H1 (cell line): ENCODE data around the gene PLSCR5. TPM values are rescaled to one million over a fixed set of nuclear protein-coding genes. Genes with fewer than 3 reads are reported as not detected.

Experiments used
- CTCF ChIA-PET: fragments of 300-600 bp; sonication (Branson Sonifier 250); formaldehyde crosslinking; loops from one replicate; lab custom pipeline; 2021; ENCODE audit not compliant: partially characterized antibody; lab: Charles Lee
- POLR2A ChIA-PET: fragments of 300-600 bp; sonication (Branson Sonifier 250); formaldehyde crosslinking; loops from one replicate; lab custom pipeline; 2021; ENCODE audit warnings: inconsistent platforms; ENCODE audit not compliant: partially characterized antibody; lab: Charles Lee
- DNase-seq, 2 experiments: peaks; one replicate each; pipeline versions ENCODE4 v3.0.0 to v3.0.0-alpha.2; 2010 to 2022; ENCODE audit warnings: low spot score in 2 of 2, low read depth in 1 of 2, mixed read lengths in 1 of 2
- FAIRE-seq: peaks from 2 replicates; lab custom pipeline; 2011; peaks lifted over from hg19 to GRCh38; lab: Jason Lieb, UNC
- H2AFZ ChIP-seq: 2 replicates; pipeline ENCODE4 v1.8.1; 2012; ENCODE audit warnings: low read length, inconsistent platforms
- H2AK5ac ChIP-seq: 2 replicates; pipeline ENCODE4 v1.6.1; 2013; ENCODE audit warnings: low read depth, low read length
- H2BK120ac ChIP-seq: replicated peaks from 2 replicates; pipeline ENCODE3; 2013; ENCODE audit warnings: low read depth, low read length, inconsistent platforms
- H2BK12ac ChIP-seq: 2 replicates; pipeline ENCODE4 v1.6.1; 2013; ENCODE audit warnings: low read depth, low read length
- H2BK15ac ChIP-seq: 2 replicates; pipeline ENCODE4 v1.6.1; 2013; ENCODE audit warnings: low read length
- H2BK20ac ChIP-seq: 2 replicates; pipeline ENCODE4 v1.6.1; 2013; ENCODE audit warnings: low read length
- H2BK5ac ChIP-seq: 2 replicates; pipeline ENCODE4 v1.6.1; 2013; ENCODE audit warnings: low read depth, low read length
- H3K14ac ChIP-seq: 2 replicates; pipeline ENCODE4 v1.6.1; 2013; ENCODE audit warnings: inconsistent platforms; ENCODE audit not compliant: insufficient read length
- H3K18ac ChIP-seq: 2 replicates; pipeline ENCODE4 v1.6.1; 2013; ENCODE audit warnings: low read length; ENCODE audit errors: extremely low read depth
- H3K23ac ChIP-seq: 2 replicates; pipeline ENCODE4 v1.6.1; 2013; ENCODE audit warnings: inconsistent platforms; ENCODE audit not compliant: insufficient read length
- H3K23me2 ChIP-seq: 2 replicates; pipeline ENCODE4 v1.6.1; 2013; ENCODE audit warnings: low read depth, low read length
- H3K27ac ChIP-seq: 2 replicates; pipeline ENCODE4 v1.6.1; 2011; ENCODE audit warnings: low read depth, low read length, inconsistent platforms
- H3K27me3 ChIP-seq, 4 experiments: replicated peaks in 1 of 4; 1 replicate in 1 of 4; 2 replicates in 3 of 4; pipeline versions ENCODE4 v1.6.1 to v1.8.1; 2011 to 2013; ENCODE audit warnings: low read length in 3 of 4, mild to moderate bottlenecking in 3 of 4, inconsistent platforms in 2 of 4, mixed read lengths in 2 of 4, moderate library complexity in 1 of 4; ENCODE audit not compliant: control insufficient read depth in 3 of 4, insufficient read depth in 3 of 4; ENCODE audit errors: extremely low read depth in 1 of 4
- H3K36me3 ChIP-seq, 4 experiments: 2 replicates each; pipeline versions ENCODE4 v1.6.1 to v1.8.1; 2011 to 2013; ENCODE audit warnings: mild to moderate bottlenecking in 4 of 4, low read length in 3 of 4, moderate library complexity in 2 of 4, control low read depth in 1 of 4, inconsistent platforms in 1 of 4; ENCODE audit not compliant: insufficient read depth in 4 of 4, control insufficient read depth in 2 of 4
- H3K4ac ChIP-seq: replicated peaks from 2 replicates; pipeline ENCODE3; 2013; ENCODE audit warnings: low read length, low read depth, mixed read lengths, inconsistent platforms; ENCODE audit not compliant: insufficient read length
- H3K4me1 ChIP-seq, 4 experiments: replicated peaks in 1 of 4; 1 replicate in 1 of 4; 2 replicates in 3 of 4; pipeline versions ENCODE4 v1.6.1 to v1.8.1; 2011 to 2013; ENCODE audit warnings: low read length in 3 of 4, inconsistent platforms in 2 of 4, mixed read lengths in 1 of 4; ENCODE audit not compliant: insufficient read depth in 4 of 4, control insufficient read depth in 3 of 4
- H3K4me2 ChIP-seq, 2 experiments: 2 replicates each; pipeline versions ENCODE4 v1.6.1 to v1.8.1; 2011 to 2013; ENCODE audit warnings: low read depth in 2 of 2, low read length in 2 of 2, control low read depth in 1 of 2, inconsistent platforms in 1 of 2, mild to moderate bottlenecking in 1 of 2; ENCODE audit not compliant: insufficient read depth in 1 of 2
- H3K4me3 ChIP-seq, 4 experiments: fragments of 200-600, 300-600 bp in 1 of 4; sonication (generic), shearing (Covaris generic), sonication (Bioruptor Twin) in 1 of 4; 2 replicates each; pipeline versions ENCODE4 v1.5.1 to v1.8.1; 2011 to 2016; ENCODE audit warnings: low read length in 4 of 4, low read depth in 3 of 4, control low read depth in 2 of 4, inconsistent platforms in 2 of 4, mild to moderate bottlenecking in 2 of 4, mixed read lengths in 1 of 4, moderate library complexity in 1 of 4; ENCODE audit not compliant: insufficient read depth in 2 of 4; ENCODE audit errors: extremely low read depth in 1 of 4
- H3K56ac ChIP-seq: replicated peaks from 2 replicates; pipeline ENCODE3; 2013; ENCODE audit warnings: low read depth, mild to moderate bottlenecking, mixed read lengths, low read length, inconsistent platforms; ENCODE audit not compliant: insufficient read length
- H3K79me1 ChIP-seq: 2 replicates; pipeline ENCODE4 v1.6.1; 2013; ENCODE audit warnings: low read depth, low read length, control low read depth
- H3K79me2 ChIP-seq, 2 experiments: 2 replicates each; pipeline versions ENCODE4 v1.6.1 to v1.8.1; 2012 to 2013; ENCODE audit warnings: low read length in 2 of 2, mild to moderate bottlenecking in 2 of 2, inconsistent platforms in 1 of 2; ENCODE audit not compliant: insufficient read depth in 2 of 2, control insufficient read depth in 1 of 2
- H3K9ac ChIP-seq, 4 experiments: replicated peaks in 1 of 4; 1 replicate in 1 of 4; 2 replicates in 3 of 4; pipeline versions ENCODE4 v1.6.1 to v1.8.1; 2011 to 2013; ENCODE audit warnings: low read depth in 3 of 4, low read length in 3 of 4, control low read depth in 2 of 4, mild to moderate bottlenecking in 2 of 4, moderate library complexity in 2 of 4, inconsistent platforms in 1 of 4; ENCODE audit errors: extremely low read depth in 1 of 4
- H3K9me3 ChIP-seq, 2 experiments: 2 replicates each; pipeline versions ENCODE4 v1.6.1 to v1.8.1; 2012 to 2013; ENCODE audit warnings: mild to moderate bottlenecking in 2 of 2, moderate library complexity in 2 of 2, control low read depth in 1 of 2, inconsistent platforms in 1 of 2, low read depth in 1 of 2, low read length in 1 of 2, mixed read lengths in 1 of 2; ENCODE audit not compliant: insufficient read depth in 2 of 2
- H4K20me1 ChIP-seq, 2 experiments: replicated peaks in 1 of 2; 2 replicates each; pipeline versions ENCODE3 to v1.8.1; 2011 to 2013; ENCODE audit warnings: inconsistent platforms in 2 of 2, low read length in 2 of 2, mild to moderate bottlenecking in 1 of 2; ENCODE audit not compliant: insufficient read depth in 2 of 2, control insufficient read depth in 1 of 2
- H4K5ac ChIP-seq: 2 replicates; pipeline ENCODE4 v1.6.1; 2013; ENCODE audit warnings: low read length, low read depth, mixed read lengths, inconsistent platforms; ENCODE audit not compliant: insufficient read length
- H4K8ac ChIP-seq: 2 replicates; pipeline ENCODE4 v1.8.0; 2013; ENCODE audit warnings: mild to moderate bottlenecking, moderate library complexity, low read length, inconsistent platforms; ENCODE audit not compliant: insufficient read depth; ENCODE audit errors: extremely low read depth
- H4K91ac ChIP-seq: replicated peaks from 2 replicates; pipeline ENCODE3; 2013; ENCODE audit warnings: low read length, mixed read lengths, inconsistent platforms; ENCODE audit not compliant: insufficient read length
- CREB1 ChIP-seq: IDR thresholded peaks from 2 replicates; pipeline ENCODE4 v1.6.1; 2012; ENCODE audit warnings: inconsistent platforms
- E2F6 ChIP-seq: IDR thresholded peaks from 2 replicates; pipeline ENCODE4 v1.6.1; 2012; ENCODE audit warnings: inconsistent platforms
- EP300 ChIP-seq, 2 experiments: IDR thresholded peaks; 1 replicate in 1 of 2; 2 replicates in 1 of 2; pipeline ENCODE4 v1.6.1; 2011 to 2012; ENCODE audit warnings: low read depth in 2 of 2, low read length in 2 of 2, mild to moderate bottlenecking in 2 of 2, borderline replicate concordance in 1 of 2, inconsistent platforms in 1 of 2, moderate library complexity in 1 of 2
- GABPA ChIP-seq: IDR thresholded peaks from 2 replicates; pipeline ENCODE4 v1.6.1; 2011; ENCODE audit warnings: mild to moderate bottlenecking, low read length, moderate library complexity, borderline replicate concordance; ENCODE audit not compliant: insufficient read depth
- KDM1A ChIP-seq: fragments of 200-600, 300-600 bp; sonication (generic); IDR thresholded peaks from 2 replicates; pipeline ENCODE4 v1.7.1; 2016; ENCODE audit warnings: mild to moderate bottlenecking, low read length, borderline replicate concordance
- NANOG ChIP-seq: IDR thresholded peaks from 2 replicates; pipeline ENCODE4 v1.6.1; 2011; ENCODE audit warnings: low read length, low read depth, mild to moderate bottlenecking, inconsistent platforms; ENCODE audit not compliant: insufficient read depth, poor library complexity, severe bottlenecking
- POU5F1 ChIP-seq: IDR thresholded peaks from 2 replicates; pipeline ENCODE4 v1.6.1; 2011; ENCODE audit warnings: low read depth, mild to moderate bottlenecking, low read length, moderate library complexity
- SAP30 ChIP-seq: fragments of 300-600 bp; sonication (generic); IDR thresholded peaks from 2 replicates; pipeline ENCODE4 v1.7.1; 2012; ENCODE audit warnings: low read length, moderate library complexity, mild to moderate bottlenecking, inconsistent platforms; ENCODE audit not compliant: insufficient read depth, insufficient replicate concordance
- polyA plus RNA-seq, 7 experiments: library from polyadenylated mRNA; depleted of rRNA in 3 of 7; stranded (reverse) in 5 of 7; unstranded in 2 of 7; fragments of >200 nt in 5 of 7; fragments of 200-250 nt in 2 of 7; gene quantifications; 1 replicate in 5 of 7; 2 replicates in 1 of 7; 4 replicates in 1 of 7; pipeline versions ENCODE4 v1.2.1 to v1.2.3, GENCODE V29; 2011 to 2013; ENCODE audit warnings: missing spikeins in 2 of 7, mixed read lengths in 2 of 7
- total RNA-seq: library from RNA; stranded (reverse); fragmentation: NEBNext Ultra II Directional; extraction: Animal tissue kit (Norgen Biotek cat#: 25700); gene quantifications from 2 replicates; pipeline ENCODE4 v1.2.1, GENCODE V29; 2021

PLSCR5 gene
- total and polyA plus RNA-seq, 2 of the 8 experiments (the other 6 are each of a cell fraction or from before 2014, with no cell fraction given): not detected

- Histone ChIP-seq H3K14ac (no peak overlapping the region), H3K56ac (no peak overlapping the region), H4K5ac (no peak overlapping the region), H3K18ac (no peak overlapping the region), H2BK20ac (no peak overlapping the region), H3K4ac (no peak overlapping the region), H2BK12ac (no peak overlapping the region), H3K23ac (no peak overlapping the region), H2AK5ac (no peak overlapping the region), H4K20me1 (no peaks in the 10 kb centered on the region), H2BK15ac (no peak overlapping the region), H3K9me3 (no peaks in the 10 kb centered on the region), H3K27ac (no peak overlapping the region), H2BK5ac (no peak overlapping the region), H3K4me2 (no peak overlapping the region), H3K27me3 (no peaks in the 10 kb centered on the region), H4K8ac (no peak overlapping the region), H4K91ac (no peak overlapping the region), H3K79me1 (no peaks in the 10 kb centered on the region), H3K79me2 (no peaks in the 10 kb centered on the region), H2AFZ (no peak overlapping the region), H2BK120ac (no peak overlapping the region), H3K4me1 (no peaks in the 10 kb centered on the region), H3K36me3 (no peaks in the 10 kb centered on the region), H3K4me3 (no peak overlapping the region), H3K23me2 (no peaks in the 10 kb centered on the region), H3K9ac (no peak overlapping the region)
- DNase-seq: no peak
- CTCF ChIA-PET: interaction anchor here (0.6 to 2.9 kb wide), 4 partner anchors 10 to 439 kb away, joined by 3 to 12 read pairs (median 4); no protein-coding TSS in a partner anchor
- FAIRE-seq: no peak
- POLR2A ChIA-PET: no interaction called here
- no peak for TF ChIP-seq NANOG
- TF ChIP-seq POU5F1: no peak
- no peak for TF ChIP-seq EP300 (IDR thresholded peaks at IDR 0.05; ENCODE audit: borderline replicate concordance in 1 of 2, low read depth in 2 of 2, low read length in 2 of 2)
- TF ChIP-seq CREB1: no peak
- TF ChIP-seq E2F6: no peak
- TF ChIP-seq GABPA: no peak
- TF ChIP-seq SAP30: no peak
- no peak for TF ChIP-seq KDM1A
Observed at GRCh38 chr3:146628671-146629070, 23.5 kb upstream of the PLSCR5 start.
